CD4-positive, alpha-beta T cell (primary cell): ENCODE results near the gene SLC66A3. TPM values are rescaled to one million over a fixed set of nuclear protein-coding genes. Genes with fewer than 3 reads are reported as not detected.

Source experiments
- ATAC-seq: fragments of 200-7000 bp; cut with Tn5 transposase; one replicate; pipeline ENCODE4 v1.10.0; 2022; ENCODE audit warnings: mild to moderate bottlenecking; ENCODE audit not compliant: poor library complexity
- CTCF ChIA-PET: fragments of 350-600 bp; sonication (Branson Sonifier 250); formaldehyde crosslinking; loops from one replicate; lab custom pipeline; 2021; ENCODE audit warnings: antibody characterized with exemption, inconsistent platforms; lab: Charles Lee
- POLR2A ChIA-PET: fragments of 350-600 bp; sonication (Branson Sonifier 250); formaldehyde crosslinking; loops from one replicate; lab custom pipeline; 2021; ENCODE audit warnings: antibody characterized with exemption, inconsistent platforms; lab: Charles Lee
- DNase-seq, 14 experiments: peaks; one replicate each; pipeline ENCODE4 v3.0.0-alpha.2; 2013 to 2020; ENCODE audit warnings: mixed read lengths in 2 of 14
- H3K27ac ChIP-seq, 2 donors: one replicate each; pipeline versions ENCODE4 v1.5.1 to v1.7.0; 2013; ENCODE audit warnings: low read length in 2 of 2, low read depth in 1 of 2, mild to moderate bottlenecking in 1 of 2
- H3K27me3 ChIP-seq, 2 experiments: 1 replicate in 1 of 2; 2 replicates in 1 of 2; pipeline versions ENCODE4 v1.6.1 to v1.7.0; 2013; ENCODE audit warnings: low read length in 2 of 2, control low read depth in 1 of 2, mild to moderate bottlenecking in 1 of 2, moderate library complexity in 1 of 2; ENCODE audit not compliant: insufficient read depth in 2 of 2, control insufficient read depth in 1 of 2
- H3K36me3 ChIP-seq: one replicate; pipeline ENCODE4 v1.6.1; 2013; ENCODE audit warnings: low read length, control low read depth; ENCODE audit not compliant: insufficient read depth
- H3K4me1 ChIP-seq: one replicate; pipeline ENCODE4 v1.6.1; 2013; ENCODE audit warnings: low read length, control low read depth; ENCODE audit not compliant: insufficient read depth
- H3K4me3 ChIP-seq: one replicate; pipeline ENCODE4 v1.5.1; 2013; ENCODE audit warnings: mild to moderate bottlenecking, low read length, moderate library complexity
- H3K9me3 ChIP-seq, 2 experiments: 1 replicate in 1 of 2; 2 replicates in 1 of 2; pipeline versions ENCODE4 v1.6.1 to v1.7.0; 2013; ENCODE audit warnings: low read length in 2 of 2, mild to moderate bottlenecking in 2 of 2, control low read depth in 1 of 2, moderate library complexity in 1 of 2; ENCODE audit not compliant: control insufficient read depth in 1 of 2, insufficient read depth in 1 of 2
- H3K27ac Mint-ChIP-seq: one replicate; pipeline ENCODE4 v1.8.0; 2020; ENCODE audit warnings: mixed read lengths
- H3K27me3 Mint-ChIP-seq: one replicate; pipeline ENCODE4 v1.8.0; 2021; ENCODE audit warnings: mixed read lengths
- H3K36me3 Mint-ChIP-seq: one replicate; pipeline ENCODE4 v1.8.0; 2021; ENCODE audit warnings: low read depth, mixed read lengths
- H3K4me1 Mint-ChIP-seq: one replicate; pipeline ENCODE4 v1.8.0; 2021; ENCODE audit warnings: low read depth, mixed read lengths
- H3K4me3 Mint-ChIP-seq: one replicate; pipeline ENCODE4 v1.8.0; 2020; ENCODE audit warnings: mild to moderate bottlenecking, mixed read lengths
- H3K9me3 Mint-ChIP-seq: one replicate; pipeline ENCODE4 v1.8.0; 2020; ENCODE audit warnings: mixed read lengths
- CTCF ChIP-seq: fragments of 200-600 bp; IDR thresholded peaks from one replicate; pipeline ENCODE4 v1.8.0; 2022; ENCODE audit warnings: antibody characterized with exemption, mild to moderate bottlenecking
- intact Hi-C, 2 experiments: fragments of 100-400 bp; cut with DNase I in 1 of 2; cut with micrococcal nuclease in 1 of 2; formaldehyde crosslinking; loops; one replicate each; pipeline versions ENCODE4 v1.15.1 to v1.9.0; 2023 to 2025; cut with DNase I, micrococcal nuclease
- total RNA-seq, 174 experiments: library from RNA in 2 of 174; stranded (reverse) in 2 of 174; gene quantifications; one replicate each; pipeline ENCODE4 v1.2.3 and lab custom pipeline; 2021 to 2026

The SLC66A3 gene
- total RNA-seq, 2 experiments from 2014 or later, result 6.9 to 7.3 TPM

GRCh38 chr2:11158916-11159573 is 3.8 kb downstream of the SLC66A3 start:
- Histone ChIP-seq H3K4me1 (peaks cover 50% of the 10 kb centered on the region), H3K36me3 (peaks cover 7% of the 10 kb centered on the region), H3K27me3 (no peaks in the 10 kb centered on the region), H3K4me3 (no peak overlapping the region), H3K27ac (no peak overlapping the region), H3K9me3 (no peaks in the 10 kb centered on the region)
- H3K4me1 Mint-ChIP-seq, result peaks cover 36% of the 10 kb centered on the region
- ChIA-PET CTCF (interaction anchor here (1.6 kb wide), 1 partner anchor 26 kb away, joined by 5 read pairs; a partner anchor contains a TSS), POLR2A (no interaction called here)
- no peak for DNase-seq
- no peaks in the 10 kb centered on the region for H3K27me3 Mint-ChIP-seq
- no peak overlapping the region for H3K4me3 Mint-ChIP-seq
- no peak for ATAC-seq
- H3K9me3 Mint-ChIP-seq, result no peaks in the 10 kb centered on the region
- no peak for TF ChIP-seq CTCF
- intact Hi-C loops, result loop anchor here (5.0 to 10.0 kb wide), 4 partner anchors 186 to 616 kb away; partner anchors contain the start of genes LPIN1 (in 1 of the 2), NOL10 (in 1 of the 2) and ROCK2 (in 1 of the 2)
- no peak overlapping the region for H3K27ac Mint-ChIP-seq
- peaks cover 6% of the 10 kb centered on the region for H3K36me3 Mint-ChIP-seq

GRCh38 chr2:11159574-11160170 is 4.4 kb downstream of the SLC66A3 start:
- peaks cover 44% of the 10 kb centered on the region for H3K4me1 ChIP-seq
- CTCF ChIA-PET, result interaction anchor here (1.6 kb wide), 1 partner anchor 27 kb away, joined by 5 read pairs; a partner anchor contains a TSS
- no peak for ATAC-seq
- H3K27me3 Mint-ChIP-seq, result no peaks in the 10 kb centered on the region
- peaks cover 30% of the 10 kb centered on the region for H3K4me1 Mint-ChIP-seq
- no peak overlapping the region for H3K27ac Mint-ChIP-seq
- peaks cover 7% of the 10 kb centered on the region for H3K36me3 Mint-ChIP-seq
- intact Hi-C loops, result loop anchor here (5.0 to 10.0 kb wide), 4 partner anchors 185 to 615 kb away; partner anchors contain the start of genes LPIN1 (in 1 of the 2), NOL10 (in 1 of the 2) and ROCK2 (in 1 of the 2)
- H3K27me3 ChIP-seq, result no peaks in the 10 kb centered on the region
- DNase-seq, result no peak
- no peaks in the 10 kb centered on the region for H3K9me3 Mint-ChIP-seq
- POLR2A ChIA-PET, result no interaction called here
- no peak overlapping the region for H3K4me3 ChIP-seq
- H3K9me3 ChIP-seq, result no peaks in the 10 kb centered on the region
- peaks cover 7% of the 10 kb centered on the region for H3K36me3 ChIP-seq
- no peak for TF ChIP-seq CTCF
- peak overlapping the region; percentile 51 for H3K4me3 Mint-ChIP-seq
- no peak overlapping the region for H3K27ac ChIP-seq

- Histone ChIP-seq H3K36me3 (peaks cover 7% of the 10 kb centered on the region), H3K4me3 (no peak overlapping the region), H3K27me3 (no peaks in the 10 kb centered on the region), H3K9me3 (no peaks in the 10 kb centered on the region), H3K4me1 (peaks cover 42% of the 10 kb centered on the region), H3K27ac (no peak overlapping the region)
- peaks cover 30% of the 10 kb centered on the region for H3K4me1 Mint-ChIP-seq
- H3K9me3 Mint-ChIP-seq, result no peaks in the 10 kb centered on the region
- ATAC-seq (no peak), DNase-seq (no peak)
- CTCF ChIA-PET, result interaction anchor here (1.6 kb wide), 1 partner anchor 28 kb away, joined by 5 read pairs; a partner anchor contains a TSS
- peak overlapping the region; percentile 6 for H3K4me3 Mint-ChIP-seq
- H3K27me3 Mint-ChIP-seq, result no peaks in the 10 kb centered on the region
- H3K36me3 Mint-ChIP-seq, result peaks cover 7% of the 10 kb centered on the region
- no peak overlapping the region for H3K27ac Mint-ChIP-seq
- POLR2A ChIA-PET, result no interaction called here
- no peak for TF ChIP-seq CTCF
- intact Hi-C loops, result no loop called here
Observed at GRCh38 chr2:11160256-11160655, 5.0 kb downstream of the SLC66A3 start.
